GM23338 (cell line): ENCODE data around the gene SCFD2. TPM values are rescaled to one million over a fixed set of nuclear protein-coding genes. Genes with fewer than 3 reads are reported as not detected.

Experiments
- ATAC-seq: fragments of 200-7000 bp; cut with Tn5 transposase; 3 replicates; pipeline ENCODE4 v1.9.1; 2020
- DNase-seq: peaks from one replicate; pipeline ENCODE4 v3.0.0-alpha.2; 2015; ENCODE audit warnings: low spot score
- H2AFZ ChIP-seq: fragments of 200-600 bp; sonication (generic); 2 replicates; pipeline ENCODE4 v1.8.0; 2016; ENCODE audit warnings: antibody characterized with exemption, mild to moderate bottlenecking, moderate library complexity
- H3F3A ChIP-seq: fragments of 200-600 bp; sonication (generic); replicated peaks from 2 replicates; pipeline ENCODE4 v1.8.0; 2017; ENCODE audit warnings: antibody characterized with exemption, mixed run types, low read depth
- H3K27ac ChIP-seq: fragments of 200-600 bp; sonication (generic); 2 replicates; pipeline ENCODE4 v1.6.1; 2016; ENCODE audit warnings: low read depth
- H3K27me3 ChIP-seq: fragments of 200-600 bp; sonication (generic); 2 replicates; pipeline ENCODE4 v1.8.0; 2016; ENCODE audit warnings: mild to moderate bottlenecking, mixed run types, moderate library complexity; ENCODE audit not compliant: insufficient read depth
- H3K36me3 ChIP-seq: fragments of 200-600 bp; sonication (generic); 2 replicates; pipeline ENCODE4 v1.8.0; 2016; ENCODE audit warnings: mild to moderate bottlenecking; ENCODE audit not compliant: insufficient read depth
- H3K4me1 ChIP-seq: fragments of 200-600 bp; sonication (generic); 2 replicates; pipeline ENCODE4 v1.8.0; 2016; ENCODE audit warnings: mild to moderate bottlenecking, moderate library complexity; ENCODE audit not compliant: insufficient read depth
- H3K4me2 ChIP-seq: fragments of 200-600 bp; sonication (generic); 2 replicates; pipeline ENCODE4 v1.7.1; 2017; ENCODE audit warnings: mixed run types
- H3K4me3 ChIP-seq: fragments of 200-600 bp; sonication (generic); 2 replicates; pipeline ENCODE4 v1.6.1; 2016; ENCODE audit warnings: mixed run types
- H3K79me2 ChIP-seq: fragments of 200-600 bp; sonication (generic); replicated peaks from 2 replicates; pipeline ENCODE4 v1.8.0; 2017; ENCODE audit warnings: mild to moderate bottlenecking; ENCODE audit not compliant: insufficient read depth
- H3K9me2 ChIP-seq: fragments of 200-600 bp; sonication (generic); 2 replicates; pipeline ENCODE4 v1.8.0; 2017; ENCODE audit not compliant: insufficient read depth
- H4K20me1 ChIP-seq: fragments of 200-600 bp; sonication (generic); replicated peaks from 2 replicates; pipeline ENCODE4 v1.8.0; 2017; ENCODE audit warnings: mild to moderate bottlenecking; ENCODE audit not compliant: insufficient read depth
- H3K27ac Mint-ChIP-seq: 2 replicates; pipeline ENCODE4 v1.8.0; 2020; ENCODE audit warnings: inconsistent platforms, mild to moderate bottlenecking, moderate library complexity, mixed read lengths
- H3K27me3 Mint-ChIP-seq: 3 replicates; pipeline ENCODE4 v1.8.0; 2022; ENCODE audit warnings: low read depth, mild to moderate bottlenecking, moderate library complexity, mixed read lengths, inconsistent platforms; ENCODE audit not compliant: insufficient read depth, poor library complexity
- H3K36me3 Mint-ChIP-seq: 3 replicates; pipeline ENCODE4 v1.8.0; 2021; ENCODE audit warnings: low read depth, mild to moderate bottlenecking, inconsistent platforms, moderate library complexity, mixed read lengths
- H3K4me1 Mint-ChIP-seq: 3 replicates; pipeline ENCODE4 v1.8.0; 2020; ENCODE audit warnings: mild to moderate bottlenecking, inconsistent platforms, mixed read lengths
- H3K4me3 Mint-ChIP-seq: 3 replicates; pipeline ENCODE4 v1.8.0; 2021; ENCODE audit warnings: moderate library complexity, mild to moderate bottlenecking, inconsistent platforms, mixed read lengths
- H3K9me3 Mint-ChIP-seq: 3 replicates; pipeline ENCODE4 v1.8.0; 2020; ENCODE audit warnings: moderate library complexity, mild to moderate bottlenecking, inconsistent platforms, mixed read lengths
- CREB1 ChIP-seq: fragments of 250-450 bp; sonication (Bioruptor Pico); IDR thresholded peaks from 2 replicates; pipeline ENCODE4 v1.5.0; 2020; ENCODE audit warnings: low read depth, mild to moderate bottlenecking, moderate library complexity
- EZH2 ChIP-seq: fragments of 200-600 bp; sonication (generic); IDR thresholded peaks from one replicate; pipeline ENCODE4 v1.8.0; 2017; ENCODE audit warnings: antibody characterized with exemption, mild to moderate bottlenecking, low read depth; ENCODE audit not compliant: unreplicated experiment
- EZH2phosphoT487 ChIP-seq: fragments of 200-600 bp; sonication (generic); IDR thresholded peaks from one replicate; pipeline ENCODE4 v1.8.1; 2018; ENCODE audit warnings: antibody characterized with exemption; ENCODE audit not compliant: unreplicated experiment
- JUNB ChIP-seq: IDR thresholded peaks from one replicate; pipeline ENCODE4 v1.6.1; 2016; ENCODE audit warnings: antibody characterized with exemption; ENCODE audit not compliant: unreplicated experiment
- POLR2AphosphoS5 ChIP-seq: IDR thresholded peaks from 2 replicates; pipeline ENCODE4 v1.6.1; 2016; ENCODE audit warnings: antibody characterized with exemption, low read depth
- STAT1 ChIP-seq: IDR thresholded peaks from one replicate; pipeline ENCODE4 v1.6.1; 2016; ENCODE audit warnings: antibody characterized with exemption; ENCODE audit not compliant: unreplicated experiment
- ZNF114 ChIP-seq: fragments of 250-450 bp; sonication (Bioruptor Pico); IDR thresholded peaks from 2 replicates; pipeline ENCODE4 v1.5.0; 2020; ENCODE audit warnings: mild to moderate bottlenecking, moderate library complexity
- ZNF331 ChIP-seq: fragments of 250-450 bp; sonication (Bioruptor Pico); IDR thresholded peaks from 2 replicates; pipeline ENCODE4 v1.5.0; 2020; ENCODE audit warnings: low read depth, mild to moderate bottlenecking, moderate library complexity
- polyA plus RNA-seq: library from polyadenylated mRNA; unstranded; fragments of >200 nt; fragmentation: Nextera tagmentation; extraction: Ambion mirVana; gene quantifications from 2 replicates; pipeline ENCODE4 v1.2.1, GENCODE V29; 2016
- total RNA-seq: library from RNA; depleted of rRNA; stranded (reverse); fragments of >200 nt; shearing (Covaris generic); gene quantifications from 2 replicates; pipeline ENCODE4 v1.2.3, GENCODE V29; 2014
- TF ChIP-seq, protein P1 (sequence below): IDR thresholded peaks from 2 replicates; pipeline ENCODE4 v1.6.1; 2016; ENCODE audit warnings: antibody characterized with exemption
- TF ChIP-seq, protein P2 (sequence below), 2 experiments: fragments of 200-600 bp in 1 of 2; sonication (generic) in 1 of 2; conservative IDR thresholded peaks; 2 replicates each; pipeline versions ENCODE4 v1.5.1 to v1.6.1; 2016 to 2017; ENCODE audit warnings: antibody characterized with exemption in 2 of 2, low read depth in 2 of 2, mild to moderate bottlenecking in 2 of 2, moderate library complexity in 1 of 2
- TF ChIP-seq, protein P3 (sequence below): fragments of 250-450 bp; sonication (Bioruptor Pico); IDR thresholded peaks from 2 replicates; pipeline ENCODE4 v1.5.0; 2020; ENCODE audit warnings: mild to moderate bottlenecking, moderate library complexity

SCFD2 gene
- total and polyA plus RNA-seq, 2 experiments from 2014 or later: 5.7 to 17.5 TPM

DNA sequence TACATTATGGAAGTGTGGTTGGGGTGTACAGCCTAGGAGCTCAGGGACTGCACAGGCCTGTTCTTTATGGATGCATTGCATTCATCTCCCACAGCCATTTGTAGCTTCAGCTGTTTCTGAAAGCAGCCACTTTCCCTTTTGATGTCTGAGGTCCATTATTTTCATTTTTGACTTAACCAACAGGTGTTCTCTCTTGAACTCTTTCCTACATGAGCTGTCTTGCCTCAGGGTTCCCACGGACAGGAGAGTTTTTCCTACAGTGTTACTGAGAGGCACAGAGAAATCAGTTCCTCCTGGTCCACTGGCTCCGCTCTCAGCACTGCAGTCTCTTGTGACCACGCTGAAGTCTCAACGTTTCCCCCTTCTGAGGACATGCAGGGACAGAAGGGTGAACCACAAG lies 416.5 kb downstream of the SCFD2 start:
- DNase-seq: no peak
- TF ChIP-seq STAT1 (no peak), ZNF114 (no peak), CREB1 (CRISPR knock-in tag) (no peak), EZH2 (no peak), EZH2phosphoT487 (no peak), POLR2AphosphoS5 (no peak)
- Mint-ChIP-seq H3K27me3 (peaks cover 5% of the 10 kb centered on the region), H3K27ac (no peak overlapping the region), H3K9me3 (no peaks in the 10 kb centered on the region), H3K36me3 (no peaks in the 10 kb centered on the region), H3K4me1 (peaks cover 12% of the 10 kb centered on the region), H3K4me3 (no peak overlapping the region)
- Histone ChIP-seq H3K79me2 (no peaks in the 10 kb centered on the region), H3F3A (no peaks in the 10 kb centered on the region), H2AFZ (peak overlapping the region; percentile 6; the same call in 1 of the 2 replicates), H3K36me3 (no peaks in the 10 kb centered on the region), H3K27me3 (no peaks in the 10 kb centered on the region), H3K27ac (no peak overlapping the region), H3K4me1 (no peaks in the 10 kb centered on the region), H3K4me2 (no peak overlapping the region), H4K20me1 (no peaks in the 10 kb centered on the region), H3K4me3 (no peak overlapping the region), H3K9me2 (peaks cover 9% of the 10 kb centered on the region)
- no peak for ATAC-seq

DNA sequence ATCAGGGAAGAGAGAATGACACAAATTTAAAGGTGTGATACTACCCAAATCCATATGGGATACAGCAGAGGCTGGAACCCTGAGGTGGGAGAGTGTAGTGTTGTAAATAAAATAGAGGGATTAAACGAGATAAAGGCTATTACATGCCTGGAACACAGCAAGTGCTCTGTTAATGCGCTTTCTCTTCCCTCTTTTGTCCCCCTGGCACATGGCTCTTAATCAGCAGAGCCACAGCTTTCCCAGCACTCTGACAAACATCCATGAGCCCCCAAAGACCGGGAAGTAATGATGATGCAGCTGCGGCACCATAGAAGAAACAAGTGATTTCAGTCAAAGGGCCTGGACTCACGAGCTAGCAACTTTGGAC lies 417.8 kb downstream of the SCFD2 start:
- Mint-ChIP-seq H3K27me3 (peaks cover 5% of the 10 kb centered on the region), H3K4me1 (peaks cover 12% of the 10 kb centered on the region), H3K27ac (no peak overlapping the region), H3K9me3 (no peaks in the 10 kb centered on the region), H3K36me3 (no peaks in the 10 kb centered on the region), H3K4me3 (no peak overlapping the region)
- H3K27ac ChIP-seq: no peak overlapping the region
- H3K27me3 ChIP-seq: no peaks in the 10 kb centered on the region
- H3F3A ChIP-seq: no peaks in the 10 kb centered on the region
- no peaks in the 10 kb centered on the region for H3K36me3 ChIP-seq
- no peaks in the 10 kb centered on the region for H4K20me1 ChIP-seq
- no peak for DNase-seq
- no peaks in the 10 kb centered on the region for H3K79me2 ChIP-seq
- no peak overlapping the region for H3K4me3 ChIP-seq
- H3K4me2 ChIP-seq: no peak overlapping the region
- H3K4me1 ChIP-seq: no peaks in the 10 kb centered on the region
- no peak overlapping the region for H2AFZ ChIP-seq
- ATAC-seq: no peak
- H3K9me2 ChIP-seq: peaks cover 9% of the 10 kb centered on the region
- TF ChIP-seq JUNB (no peak), ZNF331 (CRISPR knock-in tag) (no peak), CREB1 (CRISPR knock-in tag) (no peak), ZNF114 (no peak), EZH2 (no peak)
- TF ChIP-seq, protein P1, sequence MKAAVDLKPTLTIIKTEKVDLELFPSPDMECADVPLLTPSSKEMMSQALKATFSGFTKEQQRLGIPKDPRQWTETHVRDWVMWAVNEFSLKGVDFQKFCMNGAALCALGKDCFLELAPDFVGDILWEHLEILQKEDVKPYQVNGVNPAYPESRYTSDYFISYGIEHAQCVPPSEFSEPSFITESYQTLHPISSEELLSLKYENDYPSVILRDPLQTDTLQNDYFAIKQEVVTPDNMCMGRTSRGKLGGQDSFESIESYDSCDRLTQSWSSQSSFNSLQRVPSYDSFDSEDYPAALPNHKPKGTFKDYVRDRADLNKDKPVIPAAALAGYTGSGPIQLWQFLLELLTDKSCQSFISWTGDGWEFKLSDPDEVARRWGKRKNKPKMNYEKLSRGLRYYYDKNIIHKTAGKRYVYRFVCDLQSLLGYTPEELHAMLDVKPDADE: no peak
- TF ChIP-seq, protein P2, sequence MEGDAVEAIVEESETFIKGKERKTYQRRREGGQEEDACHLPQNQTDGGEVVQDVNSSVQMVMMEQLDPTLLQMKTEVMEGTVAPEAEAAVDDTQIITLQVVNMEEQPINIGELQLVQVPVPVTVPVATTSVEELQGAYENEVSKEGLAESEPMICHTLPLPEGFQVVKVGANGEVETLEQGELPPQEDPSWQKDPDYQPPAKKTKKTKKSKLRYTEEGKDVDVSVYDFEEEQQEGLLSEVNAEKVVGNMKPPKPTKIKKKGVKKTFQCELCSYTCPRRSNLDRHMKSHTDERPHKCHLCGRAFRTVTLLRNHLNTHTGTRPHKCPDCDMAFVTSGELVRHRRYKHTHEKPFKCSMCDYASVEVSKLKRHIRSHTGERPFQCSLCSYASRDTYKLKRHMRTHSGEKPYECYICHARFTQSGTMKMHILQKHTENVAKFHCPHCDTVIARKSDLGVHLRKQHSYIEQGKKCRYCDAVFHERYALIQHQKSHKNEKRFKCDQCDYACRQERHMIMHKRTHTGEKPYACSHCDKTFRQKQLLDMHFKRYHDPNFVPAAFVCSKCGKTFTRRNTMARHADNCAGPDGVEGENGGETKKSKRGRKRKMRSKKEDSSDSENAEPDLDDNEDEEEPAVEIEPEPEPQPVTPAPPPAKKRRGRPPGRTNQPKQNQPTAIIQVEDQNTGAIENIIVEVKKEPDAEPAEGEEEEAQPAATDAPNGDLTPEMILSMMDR (conservative IDR thresholded peaks at IDR 0.05; ENCODE audit: low read depth in 2 of 2): no peak
- TF ChIP-seq, protein P3, sequence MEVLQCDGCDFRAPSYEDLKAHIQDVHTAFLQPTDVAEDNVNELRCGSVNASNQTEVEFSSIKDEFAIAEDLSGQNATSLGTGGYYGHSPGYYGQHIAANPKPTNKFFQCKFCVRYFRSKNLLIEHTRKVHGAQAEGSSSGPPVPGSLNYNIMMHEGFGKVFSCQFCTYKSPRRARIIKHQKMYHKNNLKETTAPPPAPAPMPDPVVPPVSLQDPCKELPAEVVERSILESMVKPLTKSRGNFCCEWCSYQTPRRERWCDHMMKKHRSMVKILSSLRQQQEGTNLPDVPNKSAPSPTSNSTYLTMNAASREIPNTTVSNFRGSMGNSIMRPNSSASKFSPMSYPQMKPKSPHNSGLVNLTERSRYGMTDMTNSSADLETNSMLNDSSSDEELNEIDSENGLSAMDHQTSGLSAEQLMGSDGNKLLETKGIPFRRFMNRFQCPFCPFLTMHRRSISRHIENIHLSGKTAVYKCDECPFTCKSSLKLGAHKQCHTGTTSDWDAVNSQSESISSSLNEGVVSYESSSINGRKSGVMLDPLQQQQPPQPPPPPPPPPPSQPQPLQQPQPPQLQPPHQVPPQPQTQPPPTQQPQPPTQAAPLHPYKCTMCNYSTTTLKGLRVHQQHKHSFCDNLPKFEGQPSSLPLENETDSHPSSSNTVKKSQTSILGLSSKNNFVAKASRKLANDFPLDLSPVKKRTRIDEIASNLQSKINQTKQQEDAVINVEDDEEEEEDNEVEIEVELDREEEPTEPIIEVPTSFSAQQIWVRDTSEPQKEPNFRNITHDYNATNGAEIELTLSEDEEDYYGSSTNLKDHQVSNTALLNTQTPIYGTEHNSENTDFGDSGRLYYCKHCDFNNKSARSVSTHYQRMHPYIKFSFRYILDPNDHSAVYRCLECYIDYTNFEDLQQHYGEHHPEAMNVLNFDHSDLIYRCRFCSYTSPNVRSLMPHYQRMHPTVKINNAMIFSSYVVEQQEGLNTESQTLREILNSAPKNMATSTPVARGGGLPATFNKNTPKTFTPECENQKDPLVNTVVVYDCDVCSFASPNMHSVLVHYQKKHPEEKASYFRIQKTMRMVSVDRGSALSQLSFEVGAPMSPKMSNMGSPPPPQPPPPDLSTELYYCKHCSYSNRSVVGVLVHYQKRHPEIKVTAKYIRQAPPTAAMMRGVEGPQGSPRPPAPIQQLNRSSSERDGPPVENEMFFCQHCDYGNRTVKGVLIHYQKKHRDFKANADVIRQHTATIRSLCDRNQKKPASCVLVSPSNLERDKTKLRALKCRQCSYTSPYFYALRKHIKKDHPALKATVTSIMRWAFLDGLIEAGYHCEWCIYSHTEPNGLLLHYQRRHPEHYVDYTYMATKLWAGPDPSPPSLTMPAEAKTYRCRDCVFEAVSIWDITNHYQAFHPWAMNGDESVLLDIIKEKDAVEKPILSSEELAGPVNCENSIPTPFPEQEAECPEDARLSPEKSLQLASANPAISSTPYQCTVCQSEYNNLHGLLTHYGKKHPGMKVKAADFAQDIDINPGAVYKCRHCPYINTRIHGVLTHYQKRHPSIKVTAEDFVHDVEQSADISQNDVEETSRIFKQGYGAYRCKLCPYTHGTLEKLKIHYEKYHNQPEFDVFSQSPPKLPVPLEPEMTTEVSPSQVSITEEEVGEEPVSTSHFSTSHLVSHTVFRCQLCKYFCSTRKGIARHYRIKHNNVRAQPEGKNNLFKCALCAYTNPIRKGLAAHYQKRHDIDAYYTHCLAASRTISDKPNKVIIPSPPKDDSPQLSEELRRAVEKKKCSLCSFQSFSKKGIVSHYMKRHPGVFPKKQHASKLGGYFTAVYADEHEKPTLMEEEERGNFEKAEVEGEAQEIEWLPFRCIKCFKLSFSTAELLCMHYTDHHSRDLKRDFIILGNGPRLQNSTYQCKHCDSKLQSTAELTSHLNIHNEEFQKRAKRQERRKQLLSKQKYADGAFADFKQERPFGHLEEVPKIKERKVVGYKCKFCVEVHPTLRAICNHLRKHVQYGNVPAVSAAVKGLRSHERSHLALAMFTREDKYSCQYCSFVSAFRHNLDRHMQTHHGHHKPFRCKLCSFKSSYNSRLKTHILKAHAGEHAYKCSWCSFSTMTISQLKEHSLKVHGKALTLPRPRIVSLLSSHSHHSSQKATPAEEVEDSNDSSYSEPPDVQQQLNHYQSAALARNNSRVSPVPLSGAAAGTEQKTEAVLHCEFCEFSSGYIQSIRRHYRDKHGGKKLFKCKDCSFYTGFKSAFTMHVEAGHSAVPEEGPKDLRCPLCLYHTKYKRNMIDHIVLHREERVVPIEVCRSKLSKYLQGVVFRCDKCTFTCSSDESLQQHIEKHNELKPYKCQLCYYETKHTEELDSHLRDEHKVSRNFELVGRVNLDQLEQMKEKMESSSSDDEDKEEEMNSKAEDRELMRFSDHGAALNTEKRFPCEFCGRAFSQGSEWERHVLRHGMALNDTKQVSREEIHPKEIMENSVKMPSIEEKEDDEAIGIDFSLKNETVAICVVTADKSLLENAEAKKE (CRISPR knock-in tag): no peak
